GM04504 (cell line): Measurements from ENCODE around the gene ADAM15.

ENCODE experiments used
- DNase-seq: peaks from one replicate; pipeline ENCODE4 v3.0.0-alpha.2; 2012; ENCODE audit warnings: low read depth

ADAM15 gene, protein sequence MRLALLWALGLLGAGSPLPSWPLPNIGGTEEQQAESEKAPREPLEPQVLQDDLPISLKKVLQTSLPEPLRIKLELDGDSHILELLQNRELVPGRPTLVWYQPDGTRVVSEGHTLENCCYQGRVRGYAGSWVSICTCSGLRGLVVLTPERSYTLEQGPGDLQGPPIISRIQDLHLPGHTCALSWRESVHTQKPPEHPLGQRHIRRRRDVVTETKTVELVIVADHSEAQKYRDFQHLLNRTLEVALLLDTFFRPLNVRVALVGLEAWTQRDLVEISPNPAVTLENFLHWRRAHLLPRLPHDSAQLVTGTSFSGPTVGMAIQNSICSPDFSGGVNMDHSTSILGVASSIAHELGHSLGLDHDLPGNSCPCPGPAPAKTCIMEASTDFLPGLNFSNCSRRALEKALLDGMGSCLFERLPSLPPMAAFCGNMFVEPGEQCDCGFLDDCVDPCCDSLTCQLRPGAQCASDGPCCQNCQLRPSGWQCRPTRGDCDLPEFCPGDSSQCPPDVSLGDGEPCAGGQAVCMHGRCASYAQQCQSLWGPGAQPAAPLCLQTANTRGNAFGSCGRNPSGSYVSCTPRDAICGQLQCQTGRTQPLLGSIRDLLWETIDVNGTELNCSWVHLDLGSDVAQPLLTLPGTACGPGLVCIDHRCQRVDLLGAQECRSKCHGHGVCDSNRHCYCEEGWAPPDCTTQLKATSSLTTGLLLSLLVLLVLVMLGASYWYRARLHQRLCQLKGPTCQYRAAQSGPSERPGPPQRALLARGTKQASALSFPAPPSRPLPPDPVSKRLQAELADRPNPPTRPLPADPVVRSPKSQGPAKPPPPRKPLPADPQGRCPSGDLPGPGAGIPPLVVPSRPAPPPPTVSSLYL

DNA sequence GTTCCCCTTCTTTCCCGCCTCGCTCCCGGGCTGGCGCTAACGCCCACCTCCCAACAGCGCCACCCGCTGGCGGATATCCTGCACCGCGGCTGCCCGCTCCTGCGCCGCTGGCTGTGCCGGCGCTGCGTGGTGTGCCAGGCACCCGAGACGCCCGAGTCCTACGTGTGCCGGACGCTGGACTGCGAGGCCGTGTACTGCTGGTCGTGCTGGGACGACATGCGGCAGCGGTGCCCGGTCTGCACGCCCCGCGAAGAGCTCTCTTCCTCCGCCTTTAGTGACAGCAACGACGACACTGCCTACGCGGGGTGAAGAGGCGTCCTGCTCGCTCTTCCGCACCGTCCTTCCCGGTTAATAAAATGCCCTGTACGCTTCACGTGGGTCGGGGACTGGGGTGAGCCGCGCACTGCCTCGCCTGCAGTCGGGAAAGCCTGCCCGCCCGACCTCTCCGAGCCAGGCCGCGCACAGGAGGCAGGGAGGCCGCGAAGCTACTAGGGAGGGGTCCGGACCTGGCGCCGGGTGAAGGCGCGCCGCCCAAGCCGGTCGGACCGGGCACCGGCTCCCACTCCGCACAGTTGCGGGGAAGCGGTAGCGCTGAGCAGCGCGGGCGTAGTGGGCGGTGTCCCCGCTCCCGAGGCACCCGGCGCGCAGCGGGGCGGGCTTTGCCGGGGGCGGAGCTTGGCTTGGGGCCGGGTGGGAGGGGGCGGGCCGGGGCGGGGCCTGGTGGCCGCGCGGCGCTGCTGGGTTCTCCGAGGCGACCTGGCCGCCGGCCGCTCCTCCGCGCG lies at the start of gene ADAM15:
Gene ADAM15, plus strand, starts transcription at position 757 of the 782 bp plus-strand sequence. CDS start 71 bp downstream, outside the sequence.
- no peak for DNase-seq

DNA sequence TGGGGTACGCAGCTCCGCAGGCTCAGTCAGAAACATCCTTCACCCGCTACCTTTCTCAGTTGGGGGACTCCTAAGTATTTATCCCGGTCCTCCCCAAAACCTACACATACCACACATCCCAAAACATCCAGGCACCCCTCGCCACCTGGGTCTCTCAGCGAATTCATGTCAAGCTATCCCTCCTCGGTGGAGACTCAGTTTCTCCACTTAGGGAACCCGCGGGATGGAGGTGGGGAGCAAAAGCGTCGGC lies 49.8 kb upstream of the ADAM15 start:
- DNase-seq, result no peak

DNA sequence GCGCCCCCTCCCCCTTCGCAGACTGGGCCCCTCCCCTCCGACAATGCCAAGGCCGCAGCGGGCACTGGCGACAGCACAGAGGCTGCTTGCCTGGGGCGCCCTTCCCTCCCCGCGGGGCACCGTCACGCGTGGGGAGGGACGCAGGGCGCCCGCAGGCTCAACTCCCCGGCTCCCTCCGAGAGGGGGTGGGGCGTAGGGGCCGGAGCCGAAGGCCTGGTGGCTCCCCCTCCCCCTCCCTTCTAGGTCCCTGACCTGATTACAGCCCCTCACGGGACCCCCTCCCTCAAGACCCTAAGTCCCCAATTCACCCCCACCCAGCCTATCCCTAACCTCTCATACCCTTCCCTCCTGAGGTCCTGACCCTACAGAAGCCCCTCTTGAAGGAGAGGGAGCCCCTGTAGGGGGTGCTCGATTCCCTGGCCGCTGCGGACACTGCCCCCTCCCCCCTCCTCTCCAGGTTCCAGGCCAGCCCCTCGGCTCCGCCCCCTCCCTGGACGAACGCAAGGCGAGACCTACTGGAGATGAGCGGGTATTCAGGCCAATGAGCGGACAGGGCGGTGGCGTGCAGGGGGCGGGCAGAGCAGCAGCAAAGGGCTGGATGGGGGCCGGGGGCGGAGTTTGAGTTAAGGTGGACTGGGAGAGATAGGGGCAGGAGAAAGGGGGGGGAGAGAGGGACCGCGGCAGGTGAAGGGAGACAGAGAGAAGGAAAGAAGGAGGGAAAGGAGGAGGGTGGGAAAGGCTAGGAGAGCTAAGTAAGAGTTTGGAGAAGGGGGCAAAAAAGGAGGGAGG lies 49.2 kb upstream of the ADAM15 start:
- peak; percentile 98 for DNase-seq

DNA sequence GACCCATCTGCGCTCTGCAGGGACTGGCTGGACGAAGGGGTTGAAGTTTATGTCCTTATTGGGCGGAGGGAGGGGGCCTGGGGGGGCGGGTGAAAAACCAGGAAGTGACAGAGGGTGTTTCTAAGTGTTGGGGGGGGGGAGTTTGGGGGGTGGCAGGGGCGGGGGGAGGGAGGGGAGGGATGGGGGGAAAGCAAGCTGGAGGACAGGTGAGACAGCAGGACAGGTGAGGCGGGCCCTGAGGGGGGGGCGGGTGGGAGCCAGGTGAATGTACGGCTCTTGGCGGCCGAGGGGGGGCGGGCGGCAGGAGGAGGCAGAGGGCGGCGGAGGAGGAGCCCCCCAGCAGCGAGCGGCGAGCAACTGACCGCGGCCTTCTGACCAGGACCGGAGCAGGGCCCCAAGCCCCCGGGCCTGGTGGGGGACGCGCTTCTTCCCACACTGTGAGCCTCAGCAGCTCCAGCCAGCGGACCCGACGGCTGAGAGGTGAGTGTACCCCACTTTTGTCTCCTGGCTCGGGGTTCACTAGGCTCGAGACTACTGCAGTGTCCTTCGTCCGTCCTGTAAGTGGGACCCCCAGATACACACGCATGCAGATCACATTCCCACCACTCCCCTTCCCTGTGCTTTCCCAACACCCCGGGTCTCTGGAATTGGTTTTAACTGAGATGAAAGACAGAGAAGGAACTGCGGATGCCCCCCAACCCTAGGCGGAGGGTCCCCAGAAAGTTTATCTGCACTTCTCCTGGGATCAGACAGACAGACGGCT lies 48.5 kb upstream of the ADAM15 start, which contains the start of gene ZBTB7B:
Gene ZBTB7B, plus strand, starts transcription at position 339 of the 763 bp plus-strand sequence. CDS start 11,859 bp downstream, outside the sequence.
- DNase-seq, result no peak

DNA sequence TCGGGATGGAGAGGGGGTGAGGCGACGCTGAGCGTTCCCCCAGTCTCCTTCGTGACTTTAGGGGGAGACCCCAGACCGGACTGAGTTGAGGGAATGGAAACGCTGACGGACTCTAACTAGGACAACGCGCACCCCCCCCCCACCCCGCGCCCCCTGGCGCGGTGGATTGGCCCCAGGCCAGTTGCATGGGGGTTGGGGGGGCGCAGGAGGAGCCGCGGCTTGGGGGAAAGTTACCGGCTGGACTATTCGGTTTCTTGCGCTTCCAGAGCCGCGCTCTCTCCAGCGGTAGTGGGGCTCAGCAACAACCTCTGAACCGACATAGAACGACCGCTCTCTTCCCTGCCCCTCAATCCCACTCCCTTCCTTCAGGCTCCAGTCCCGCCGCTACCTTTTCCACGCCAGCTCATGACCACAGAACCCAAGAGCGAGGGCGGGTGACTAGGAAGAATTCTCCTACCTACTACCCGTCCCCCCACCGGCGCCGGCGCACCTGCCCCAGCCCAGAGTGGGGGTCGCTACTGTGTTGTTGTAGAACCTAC lies 47.8 kb upstream of the ADAM15 start:
- no peak for DNase-seq

DNA sequence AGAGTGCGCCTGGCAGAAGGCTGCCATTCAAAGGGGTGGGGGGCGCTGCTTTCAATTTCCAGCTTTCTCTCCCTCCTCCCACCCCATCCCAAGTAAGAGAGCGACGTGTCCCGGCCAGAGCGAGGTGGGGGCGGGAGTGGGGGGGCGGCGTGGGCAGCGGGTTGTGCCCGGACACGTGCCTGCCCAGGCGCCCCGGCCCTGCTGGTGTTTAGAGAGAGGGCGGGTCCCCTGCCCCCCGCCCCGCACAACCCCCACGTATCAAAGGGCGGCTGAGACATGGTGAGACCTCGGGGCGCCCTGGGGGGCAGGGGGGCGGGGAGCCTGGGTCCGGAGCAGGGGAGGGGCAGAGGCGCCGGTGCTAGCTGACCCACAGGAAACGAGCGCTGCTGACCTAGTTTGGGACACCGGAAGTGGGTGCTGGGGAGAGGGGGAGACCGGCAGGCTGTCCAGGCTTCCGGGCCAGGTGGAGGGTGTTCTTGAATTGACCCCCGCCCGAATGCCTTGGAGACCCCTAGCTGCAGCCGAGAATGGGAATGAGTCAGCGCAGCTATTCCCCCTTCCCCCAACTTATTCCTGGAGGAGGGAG lies 47.3 kb upstream of the ADAM15 start:
- DNase-seq, result no peak

DNA sequence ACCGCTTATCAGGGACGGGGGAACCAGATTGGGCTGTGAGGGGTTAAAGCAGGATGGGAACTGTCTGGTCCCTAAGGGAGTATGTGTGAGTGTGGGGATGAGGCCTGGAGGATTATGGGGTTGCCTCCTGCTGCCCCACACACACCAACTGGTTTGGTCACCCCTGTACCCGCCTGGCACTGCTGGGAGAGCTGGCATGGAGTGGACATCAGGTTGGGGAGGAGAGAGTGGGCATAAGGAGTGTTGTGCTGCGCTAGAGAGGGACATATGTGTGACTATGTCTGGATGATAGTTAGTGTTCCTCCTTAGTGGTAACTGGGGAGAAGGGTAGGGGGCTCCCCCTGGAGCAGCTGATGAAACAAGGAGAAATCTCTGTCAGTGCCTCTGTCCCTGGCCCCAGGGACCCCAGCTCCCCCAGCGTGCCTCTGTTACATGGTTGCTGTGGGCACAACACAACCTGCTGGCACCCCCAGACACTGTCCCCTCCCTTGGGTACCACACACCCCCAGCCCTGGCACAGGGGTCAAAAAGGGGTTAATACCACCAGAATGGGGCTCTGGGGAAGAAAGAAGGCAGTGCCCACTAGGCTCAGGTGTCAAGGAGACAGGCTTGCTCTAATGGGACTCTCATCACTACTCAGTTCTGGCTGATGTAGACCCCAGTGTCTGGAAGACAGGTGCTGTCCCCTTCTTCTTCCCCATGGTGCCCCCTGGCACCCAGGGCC lies 46.6 kb upstream of the ADAM15 start:
- no peak for DNase-seq

DNA sequence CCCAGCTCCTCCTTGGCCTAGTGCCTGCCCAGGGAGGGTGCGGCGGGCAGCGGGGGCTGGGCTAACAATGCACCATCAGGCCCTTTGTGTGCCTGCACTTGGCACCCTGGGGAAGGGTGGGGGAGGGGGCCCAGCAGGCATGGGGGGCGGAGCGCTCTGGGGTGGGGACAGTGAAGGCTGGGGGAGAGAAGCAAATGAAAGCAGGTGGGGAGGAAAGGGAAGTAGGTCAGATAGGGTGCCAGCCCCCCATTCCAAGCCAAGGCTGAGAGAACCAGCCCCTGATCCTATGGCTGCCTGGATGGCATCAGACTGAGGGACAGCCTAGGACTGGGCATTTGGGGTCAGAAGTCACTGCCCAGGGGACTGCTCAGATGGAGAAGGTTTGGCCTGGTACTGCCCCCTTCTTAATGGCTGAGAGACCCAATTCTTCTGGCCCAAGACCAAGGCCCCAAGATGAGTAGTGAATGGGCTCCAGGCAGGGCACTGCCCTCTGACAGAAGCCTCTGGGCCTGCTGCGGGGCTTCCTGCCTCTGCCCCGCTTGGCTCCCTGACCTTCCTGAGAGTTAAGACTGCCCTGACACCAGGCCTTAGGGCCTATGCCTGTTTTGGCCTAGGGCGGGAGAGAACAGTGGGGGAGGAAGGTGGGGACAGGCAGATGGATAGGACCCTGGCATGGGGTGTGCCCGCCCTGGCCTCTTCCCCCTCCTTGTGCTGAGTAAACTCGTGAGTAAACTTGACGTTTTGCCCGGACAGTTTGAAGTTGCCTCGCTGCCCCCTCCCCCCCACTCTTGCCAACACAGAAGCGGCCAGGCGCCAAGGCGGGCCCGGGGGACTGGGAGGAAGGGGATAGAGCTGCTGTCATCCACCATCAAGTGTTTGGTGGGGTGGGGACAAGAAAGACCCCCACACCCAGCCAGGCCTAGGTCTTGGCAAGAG lies 45.8 kb upstream of the ADAM15 start:
- no peak for DNase-seq

DNA sequence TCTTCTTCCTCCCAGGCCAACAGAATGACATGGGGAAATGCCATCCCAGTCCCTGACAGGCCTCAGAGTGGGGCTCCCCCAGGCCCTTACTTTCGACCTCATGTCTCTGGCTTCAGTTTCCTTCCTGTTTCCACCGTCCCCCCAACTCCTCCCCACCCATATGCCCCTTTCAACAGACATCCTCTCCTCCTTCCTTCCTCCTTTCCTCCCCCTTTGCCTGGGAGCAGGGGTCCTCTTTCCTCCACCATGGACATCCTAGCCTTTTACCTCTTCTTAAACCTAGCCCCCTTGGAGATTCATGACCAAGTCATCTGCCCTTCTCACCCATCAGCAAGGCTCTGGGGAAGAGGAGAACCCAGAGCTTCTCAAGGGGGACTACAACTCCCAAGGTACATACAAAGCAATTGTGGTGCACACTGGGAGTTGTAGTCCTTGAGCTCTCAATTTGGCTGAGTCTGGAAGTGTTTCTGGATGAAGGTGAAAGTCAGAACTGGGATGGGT lies 44.5 kb upstream of the ADAM15 start:
- no peak for DNase-seq

DNA sequence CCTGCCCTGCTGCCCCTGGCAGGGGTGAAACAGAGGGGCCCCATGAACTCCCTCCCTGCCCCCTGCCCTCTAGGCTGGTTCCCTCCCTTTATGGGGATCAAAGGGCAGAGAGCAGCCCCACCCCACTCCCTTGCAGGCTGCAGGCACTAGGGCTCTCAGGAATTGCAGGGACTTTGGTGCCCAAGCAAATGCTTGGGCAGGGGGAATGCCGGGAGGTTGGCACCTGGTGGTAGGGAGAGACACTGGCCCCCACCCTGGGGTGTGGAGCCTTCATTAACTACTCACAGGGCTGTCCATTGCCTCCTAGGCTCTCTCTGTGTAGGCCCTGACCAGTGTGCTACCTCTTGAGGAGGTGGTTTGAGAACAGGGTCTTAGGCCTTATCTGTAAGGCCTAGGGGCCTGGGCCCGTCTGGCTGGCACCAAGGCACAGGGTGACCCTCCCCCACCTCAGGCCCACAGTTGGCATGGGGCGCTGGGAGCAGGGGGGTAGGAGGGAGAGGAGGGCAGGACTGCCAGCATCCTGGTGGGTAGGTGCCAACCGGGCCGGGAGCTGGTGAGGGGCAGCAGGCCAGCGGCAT lies 43.8 kb upstream of the ADAM15 start:
- no peak for DNase-seq

DNA sequence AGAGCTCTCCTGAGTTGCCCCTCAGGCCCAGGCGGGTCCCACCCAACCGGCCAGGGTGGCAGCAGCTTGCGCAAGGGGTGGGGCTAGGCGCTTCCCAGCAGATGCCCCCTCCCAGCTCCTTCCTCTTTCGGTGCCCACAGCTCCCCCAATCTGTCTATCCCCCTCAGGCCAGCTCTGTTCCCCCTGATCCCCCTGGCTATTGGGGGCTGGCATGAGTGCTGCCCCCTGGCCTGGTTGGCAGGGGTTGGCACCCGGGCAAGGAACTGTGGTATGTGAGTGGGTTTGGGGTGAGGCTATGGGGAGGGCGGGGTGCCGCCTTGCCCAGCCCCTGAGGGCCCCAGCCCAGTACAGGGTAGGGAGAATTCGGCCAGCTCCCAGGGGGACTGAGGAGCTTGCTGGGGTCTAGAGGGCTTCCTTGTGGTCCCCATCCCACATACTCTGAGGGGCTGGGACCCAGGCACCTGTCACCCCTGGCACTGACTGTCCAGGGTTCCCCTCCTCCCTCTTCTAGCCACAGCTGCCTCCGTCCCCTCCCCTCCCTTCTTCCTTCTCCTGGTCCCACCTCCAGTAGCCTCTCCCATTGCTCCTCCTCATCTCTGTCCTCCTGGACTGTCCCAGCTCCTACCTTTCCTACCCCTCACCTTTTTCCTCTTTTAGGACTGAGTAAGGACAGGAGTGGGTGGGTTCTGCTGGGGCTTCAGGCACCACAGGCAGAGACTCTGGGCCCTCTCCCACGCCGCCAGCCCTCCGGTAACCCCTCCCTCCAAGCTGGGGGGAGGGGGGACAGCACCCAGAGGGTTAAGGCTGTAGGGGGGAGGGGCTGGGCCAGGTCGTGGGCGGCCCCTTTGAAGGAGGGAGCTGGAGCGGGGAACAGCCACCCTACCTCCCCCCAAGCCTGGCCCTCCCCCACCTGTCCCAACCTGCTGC lies 42.8 kb upstream of the ADAM15 start:
- DNase-seq, result no peak

DNA sequence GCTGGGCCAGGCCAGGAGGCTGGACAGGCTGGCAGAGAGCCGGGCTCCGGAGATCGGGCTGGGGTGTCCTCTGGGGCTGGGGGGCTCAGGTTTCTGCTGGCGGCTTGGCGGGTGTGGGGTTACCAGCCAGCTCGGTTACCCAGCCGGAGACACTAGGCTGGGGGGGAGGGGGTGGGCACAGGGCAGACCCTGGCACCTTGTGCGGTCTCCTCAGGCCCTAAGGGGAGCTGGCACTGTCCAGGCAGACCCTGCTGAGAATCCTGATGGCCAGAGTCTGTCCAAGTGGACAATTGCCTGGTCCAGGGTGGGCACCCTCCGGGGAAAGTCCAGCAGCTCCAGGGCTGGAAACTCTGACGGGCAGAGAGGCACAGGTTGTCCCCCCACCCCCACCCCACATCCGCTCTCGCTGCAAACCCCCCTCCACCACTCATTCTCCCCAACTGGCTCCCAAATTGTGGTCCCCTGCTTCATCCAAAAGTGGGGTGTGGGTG lies 41.9 kb upstream of the ADAM15 start:
- no peak for DNase-seq

DNA sequence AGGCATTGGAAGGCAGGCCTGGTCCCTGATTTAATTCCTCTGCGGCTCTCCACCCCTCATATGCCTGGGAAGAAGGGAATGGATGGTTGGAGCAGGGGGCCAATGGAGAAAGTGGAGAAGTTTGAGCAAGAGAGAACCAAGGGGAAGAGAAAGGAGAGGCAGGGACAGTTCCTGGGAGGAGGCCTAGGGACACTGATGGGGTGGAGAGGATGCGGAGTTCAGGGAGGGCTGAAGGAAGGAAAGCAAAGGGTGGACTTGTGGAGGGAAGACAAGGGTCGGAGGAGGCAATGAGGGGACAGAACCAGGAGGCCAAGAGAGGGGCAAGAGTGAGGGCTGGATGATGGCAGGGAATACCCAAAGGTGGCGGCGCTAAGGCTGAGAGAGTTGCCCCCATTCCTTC lies 41.4 kb upstream of the ADAM15 start:
- no peak for DNase-seq

DNA sequence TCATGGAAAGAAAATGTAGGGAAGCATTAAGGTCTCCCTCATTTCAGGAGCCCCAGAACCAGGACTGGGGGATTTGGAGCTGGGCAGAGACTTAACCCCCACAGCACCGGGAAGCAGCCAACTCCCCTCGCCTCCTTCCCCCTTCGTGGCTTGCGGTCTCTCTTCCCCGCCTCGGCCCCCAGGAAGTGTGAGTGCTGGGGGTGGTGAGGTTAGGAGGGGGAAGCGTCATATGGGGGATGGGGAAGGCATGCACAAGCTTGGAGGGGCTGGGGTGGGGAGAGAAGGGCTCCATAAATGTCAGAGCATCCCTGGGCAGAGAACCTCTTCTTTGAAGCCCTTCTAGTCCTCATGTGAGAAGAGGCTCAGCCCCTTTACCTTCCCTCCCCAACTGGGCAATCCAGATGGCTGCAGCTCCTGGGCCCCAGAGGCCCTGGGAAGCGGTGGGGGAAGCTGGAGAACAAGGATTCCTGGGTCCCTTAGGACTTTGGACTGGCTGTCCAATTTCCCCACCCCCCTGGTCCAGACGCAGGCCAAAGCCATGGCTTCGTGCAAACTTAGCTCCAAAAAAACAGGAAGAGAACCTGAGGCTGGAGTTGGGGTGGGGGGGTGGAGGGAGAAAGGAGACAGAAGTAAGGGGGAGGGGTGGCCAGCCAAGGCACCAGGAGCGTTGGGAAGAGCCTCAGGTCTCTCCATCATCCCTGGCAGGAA lies 40.8 kb upstream of the ADAM15 start:
- DNase-seq, result no peak

DNA sequence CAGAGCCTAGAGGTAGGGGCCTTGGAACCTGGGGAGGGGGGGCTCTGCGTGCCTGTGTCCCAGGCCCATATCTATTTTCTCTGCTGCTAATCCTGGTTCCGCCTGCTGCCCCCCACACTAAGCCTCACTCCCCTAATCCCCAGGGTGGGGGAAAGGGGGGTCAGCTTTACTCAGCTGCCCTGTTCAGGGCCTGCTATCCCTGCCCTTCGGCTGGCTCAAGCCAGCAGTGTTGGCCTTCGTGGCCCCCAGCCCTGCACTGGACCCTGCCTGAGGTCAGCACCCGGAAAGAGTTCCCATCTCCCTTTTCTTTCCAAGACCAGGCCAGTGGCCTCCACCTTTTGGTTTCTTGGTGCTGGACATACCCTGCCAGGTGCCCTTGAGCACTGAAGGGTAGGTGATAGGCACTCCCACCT lies 40.1 kb upstream of the ADAM15 start:
- no peak for DNase-seq
